GM12878 (cell line): ENCODE measurements around the gene HMG20B. TPM values are rescaled to one million over a fixed set of nuclear protein-coding genes. Genes with fewer than 3 reads are reported as not detected.

ENCODE experiments used
- ATAC-seq: fragments of 200-7000 bp; cut with Tn5 transposase; 3 replicates; pipeline ENCODE4 v1.9.1; 2020; ENCODE audit warnings: mild to moderate bottlenecking, moderate library complexity
- BruUV-seq: library from RNA; stranded (reverse); fragments of 400-500 nt; replicated peaks from 2 replicates; lab custom pipeline; 2021; lab: Mats Ljungman, UMichigan
- CTCF ChIA-PET: fragments of 300-600 bp; sonication (Branson Sonifier 250); formaldehyde crosslinking; extraction: SDS; loops from one replicate; lab custom pipeline; 2021; ENCODE audit warnings: inconsistent platforms; lab: Yijun Ruan, JAX
- POLR2A ChIA-PET: fragments of 350-600 bp; formaldehyde crosslinking; extraction: SDS; loops from one replicate; lab custom pipeline; 2021; ENCODE audit warnings: inconsistent platforms; lab: Charles Lee
- RAD21 ChIA-PET: fragments of 300-600 bp; sonication (Branson Sonifier 250); formaldehyde crosslinking; loops from one replicate; lab custom pipeline; 2023; ENCODE audit warnings: antibody characterized with exemption; ENCODE audit not compliant: unreplicated experiment; lab: Charles Lee
- SMC1A ChIA-PET: fragments of 300-600 bp; sonication (Branson Sonifier 250); formaldehyde crosslinking; loops from one replicate; lab custom pipeline; 2023; ENCODE audit not compliant: unreplicated experiment, uncharacterized antibody; lab: Charles Lee
- DNase-seq: peaks from one replicate; pipeline ENCODE4 v3.0.0-alpha.2; 2011; ENCODE audit warnings: low read depth, low spot score
- FAIRE-seq: peaks from 3 replicates; lab custom pipeline; 2011; peaks lifted over from hg19 to GRCh38; lab: Jason Lieb, UNC
- H2AFZ ChIP-seq: 2 replicates; pipeline ENCODE4 v1.6.0; 2011; ENCODE audit warnings: low read depth, low read length, control low read depth; ENCODE audit not compliant: control insufficient read depth
- H3K27ac ChIP-seq: 2 replicates; pipeline ENCODE4 v1.5.1; 2011; ENCODE audit warnings: control low read depth; ENCODE audit not compliant: control insufficient read depth, insufficient read depth
- H3K27me3 ChIP-seq, 2 experiments: replicated peaks in 1 of 2; 2 replicates each; pipeline versions ENCODE4 v1.6.0 to v1.6.1; 2011; ENCODE audit warnings: low read length in 1 of 2; ENCODE audit not compliant: control insufficient read depth in 2 of 2, insufficient read depth in 2 of 2
- H3K36me3 ChIP-seq, 2 experiments: 2 replicates each; pipeline ENCODE4 v1.5.1; 2011; ENCODE audit warnings: low read length in 1 of 2; ENCODE audit not compliant: control insufficient read depth in 2 of 2, insufficient read depth in 2 of 2
- H3K4me1 ChIP-seq: 2 replicates; pipeline ENCODE4 v1.6.1; 2011; ENCODE audit warnings: mild to moderate bottlenecking, low read length, moderate library complexity, mixed read lengths; ENCODE audit not compliant: control insufficient read depth, insufficient read depth
- H3K4me2 ChIP-seq: 2 replicates; pipeline ENCODE4 v1.6.0; 2011; ENCODE audit warnings: control low read depth; ENCODE audit not compliant: control insufficient read depth, insufficient read depth
- H3K4me3 ChIP-seq: fragments of 200-600 bp; sonication (generic); 2 replicates; pipeline ENCODE4 v1.5.1; 2016
- H3K79me2 ChIP-seq: 2 replicates; pipeline ENCODE4 v1.6.0; 2011; ENCODE audit warnings: low read length; ENCODE audit not compliant: control insufficient read depth, insufficient read depth
- H3K9ac ChIP-seq: 2 replicates; pipeline ENCODE4 v1.8.0; 2011; ENCODE audit warnings: low read length, control low read depth, mixed read lengths; ENCODE audit not compliant: control insufficient read depth, insufficient read depth
- H3K9me3 ChIP-seq: replicated peaks from 3 replicates; pipeline ENCODE4 v1.5.1; 2011; ENCODE audit warnings: mild to moderate bottlenecking, low read length; ENCODE audit not compliant: control insufficient read depth, insufficient read depth
- H4K20me1 ChIP-seq: 2 replicates; pipeline ENCODE4 v1.6.0; 2011; ENCODE audit not compliant: control insufficient read depth, insufficient read depth
- CEBPB ChIP-seq, 2 experiments: fragments of 150-350 bp in 1 of 2; IDR thresholded peaks; 2 replicates each; pipeline ENCODE4 v1.6.1; 2012 to 2014; ENCODE audit warnings: low read depth in 2 of 2, low read length in 2 of 2, borderline replicate concordance in 1 of 2, inconsistent platforms in 1 of 2
- CHD1 ChIP-seq: IDR thresholded peaks from 2 replicates; pipeline ENCODE4 v1.6.1; 2012; ENCODE audit warnings: low read depth, low read length, improper control_type of control experiment
- CHD2 ChIP-seq: IDR thresholded peaks from 2 replicates; pipeline ENCODE4 v1.6.1; 2011; ENCODE audit warnings: low read depth, low read length, improper control_type of control experiment, borderline replicate concordance
- PAX8 ChIP-seq: fragments of 450-650 bp; IDR thresholded peaks from 2 replicates; pipeline ENCODE4 v1.6.1; 2017; ENCODE audit warnings: mild to moderate bottlenecking, moderate library complexity
- SP1 ChIP-seq: IDR thresholded peaks from one replicate; pipeline ENCODE4 v1.6.1; 2011; ENCODE audit warnings: low read depth, low read length
- WGBS: methylation state at CpG from one replicate; pipeline ENCODE4 v1.1.6; 2016; ENCODE audit warnings: low lambda C conversion rate; ENCODE audit not compliant: insufficient replicate concordance, insufficient coverage; ENCODE audit errors: missing lambda C conversion rate; 5-methylcytosine and 5-hydroxymethylcytosine counted together
- in situ Hi-C: fragments of 300-500 bp; cut with MboI; formaldehyde crosslinking; loops from 9 replicates; pipeline ENCODE4 v1.14.3; 2018; ENCODE audit warnings: mixed read lengths
- intact Hi-C: fragments of 100-400 bp; cut with micrococcal nuclease; formaldehyde crosslinking; loops from one replicate; pipeline ENCODE4 v1.14.2; 2022; ENCODE audit not compliant: unreplicated experiment
- polyA plus RNA-seq, 11 experiments: library from polyadenylated mRNA; depleted of rRNA in 4 of 11; unstranded in 6 of 11; stranded (reverse) in 5 of 11; fragments of >200 nt; fragmentation: Nextera tagmentation in 4 of 11; fragmentation: Illumina TruSeq in 1 of 11; extraction: Ambion mirVana in 4 of 11; extraction: Trizol in 1 of 11; gene quantifications; 1 replicate in 1 of 11; 2 replicates in 10 of 11; pipeline versions ENCODE4 v1.2.1 to v1.2.3, GENCODE V29; 2011 to 2016; ENCODE audit warnings: inconsistent platforms in 2 of 11, missing spikeins in 2 of 11, low read depth in 1 of 11
- total RNA-seq, 4 experiments: library from RNA; depleted of rRNA in 3 of 4; stranded (reverse); fragments of >200 nt in 3 of 4; fragmentation: Illumina TruSeq in 1 of 4; extraction: Trizol in 1 of 4; gene quantifications; 2 replicates each; pipeline versions ENCODE4 v1.2.1 to v1.2.3, GENCODE V29; 2013 to 2021
- TF ChIP-seq, protein P1 (sequence below): IDR thresholded peaks from 2 replicates; pipeline ENCODE4 v1.6.1; 2012; ENCODE audit warnings: improper control_type of control experiment, low read depth, low read length; ENCODE audit not compliant: insufficient replicate concordance

The HMG20B gene
- total and polyA plus RNA-seq, 10 of the 15 experiments (the other 5 are each of a cell fraction or from before 2014, with no cell fraction given), result 0.37 to 92.7 (median 47.0) TPM

- SMC1A ChIA-PET, result no interaction called here
- no peaks in the 10 kb centered on the region for H4K20me1 ChIP-seq
- in situ Hi-C loops (no loop called here), intact Hi-C loops (no loop called here)
- ATAC-seq, result no peak
- POLR2A ChIA-PET, result no interaction called here
- FAIRE-seq, result no peak
- no peak for DNase-seq
- H3K36me3 ChIP-seq, result no peaks in the 10 kb centered on the region; a peak in 2 of 4 replicates
- 93% methylated on average over 19 of the region's 60 CpGs for WGBS
- no peaks in the 10 kb centered on the region for H3K4me1 ChIP-seq
- no peaks in the 10 kb centered on the region for H3K27me3 ChIP-seq
- RAD21 ChIA-PET, result no interaction called here
- peaks cover 3% of the 10 kb centered on the region for H3K79me2 ChIP-seq
- no peak overlapping the region for H3K4me2 ChIP-seq
- no peak overlapping the region for H3K27ac ChIP-seq
- H2AFZ ChIP-seq, result no peak overlapping the region
- CTCF ChIA-PET, result no interaction called here
- no peak overlapping the region for H3K9ac ChIP-seq
- TF ChIP-seq CHD1 (no peak), PAX8 (no peak), CHD2 (no peak), SP1 (no peak), CEBPB (IDR thresholded peaks at IDR 0.05; ENCODE audit: borderline replicate concordance in 1 of 2, low read depth in 2 of 2, low read length in 2 of 2) (no peak)
- TF ChIP-seq, protein P1, sequence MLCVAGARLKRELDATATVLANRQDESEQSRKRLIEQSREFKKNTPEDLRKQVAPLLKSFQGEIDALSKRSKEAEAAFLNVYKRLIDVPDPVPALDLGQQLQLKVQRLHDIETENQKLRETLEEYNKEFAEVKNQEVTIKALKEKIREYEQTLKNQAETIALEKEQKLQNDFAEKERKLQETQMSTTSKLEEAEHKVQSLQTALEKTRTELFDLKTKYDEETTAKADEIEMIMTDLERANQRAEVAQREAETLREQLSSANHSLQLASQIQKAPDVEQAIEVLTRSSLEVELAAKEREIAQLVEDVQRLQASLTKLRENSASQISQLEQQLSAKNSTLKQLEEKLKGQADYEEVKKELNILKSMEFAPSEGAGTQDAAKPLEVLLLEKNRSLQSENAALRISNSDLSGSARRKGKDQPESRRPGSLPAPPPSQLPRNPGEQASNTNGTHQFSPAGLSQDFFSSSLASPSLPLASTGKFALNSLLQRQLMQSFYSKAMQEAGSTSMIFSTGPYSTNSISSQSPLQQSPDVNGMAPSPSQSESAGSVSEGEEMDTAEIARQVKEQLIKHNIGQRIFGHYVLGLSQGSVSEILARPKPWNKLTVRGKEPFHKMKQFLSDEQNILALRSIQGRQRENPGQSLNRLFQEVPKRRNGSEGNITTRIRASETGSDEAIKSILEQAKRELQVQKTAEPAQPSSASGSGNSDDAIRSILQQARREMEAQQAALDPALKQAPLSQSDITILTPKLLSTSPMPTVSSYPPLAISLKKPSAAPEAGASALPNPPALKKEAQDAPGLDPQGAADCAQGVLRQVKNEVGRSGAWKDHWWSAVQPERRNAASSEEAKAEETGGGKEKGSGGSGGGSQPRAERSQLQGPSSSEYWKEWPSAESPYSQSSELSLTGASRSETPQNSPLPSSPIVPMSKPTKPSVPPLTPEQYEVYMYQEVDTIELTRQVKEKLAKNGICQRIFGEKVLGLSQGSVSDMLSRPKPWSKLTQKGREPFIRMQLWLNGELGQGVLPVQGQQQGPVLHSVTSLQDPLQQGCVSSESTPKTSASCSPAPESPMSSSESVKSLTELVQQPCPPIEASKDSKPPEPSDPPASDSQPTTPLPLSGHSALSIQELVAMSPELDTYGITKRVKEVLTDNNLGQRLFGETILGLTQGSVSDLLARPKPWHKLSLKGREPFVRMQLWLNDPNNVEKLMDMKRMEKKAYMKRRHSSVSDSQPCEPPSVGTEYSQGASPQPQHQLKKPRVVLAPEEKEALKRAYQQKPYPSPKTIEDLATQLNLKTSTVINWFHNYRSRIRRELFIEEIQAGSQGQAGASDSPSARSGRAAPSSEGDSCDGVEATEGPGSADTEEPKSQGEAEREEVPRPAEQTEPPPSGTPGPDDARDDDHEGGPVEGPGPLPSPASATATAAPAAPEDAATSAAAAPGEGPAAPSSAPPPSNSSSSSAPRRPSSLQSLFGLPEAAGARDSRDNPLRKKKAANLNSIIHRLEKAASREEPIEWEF, result no peak
- no TSS peak for BruUV-seq
- H3K9me3 ChIP-seq, result no peaks in the 10 kb centered on the region
- H3K4me3 ChIP-seq, result no peak overlapping the region
Measured at GRCh38 chr19:3577723-3578344, 5.1 kb downstream of the HMG20B start.
